ENCODE results near the gene FXR2.

Gene FXR2

GRCh38 chr17:7582396-7583252 is 32.1 kb downstream of the FXR2 start:
- DNase-seq (ENCODE audit: low read depth) = no peak
- no peak for TF ChIP-seq CTCF (IDR thresholded peaks at IDR 0.05; ENCODE audit: low read depth, low read length, missing control alignments)
- in situ Hi-C loops (cut with HindIII; ENCODE audit: low sequenced_read_pairs) = no loop called here
- peak overlapping the region; percentile 69 for H3K4me3 ChIP-seq (ENCODE audit: low read depth, low read length)

- in situ Hi-C loops (cut with HindIII; ENCODE audit: low sequenced_read_pairs) = no loop called here
- no peak for TF ChIP-seq CTCF (IDR thresholded peaks at IDR 0.05; ENCODE audit: low read depth, low read length, missing control alignments)
- no peak overlapping the region for H3K4me3 ChIP-seq (ENCODE audit: low read depth, low read length)
- DNase-seq (ENCODE audit: low read depth) = no peak
These were observed 33.8 kb downstream of the FXR2 start for GRCh38 chr17:7580604-7581575.

- TF ChIP-seq CTCF (IDR thresholded peaks at IDR 0.05; ENCODE audit: low read depth, low read length, missing control alignments) = no peak
- in situ Hi-C loops (cut with HindIII; ENCODE audit: low sequenced_read_pairs) = no loop called here
- no peak for DNase-seq (ENCODE audit: low read depth)
- H3K4me3 ChIP-seq (ENCODE audit: low read depth, low read length) = no peak overlapping the region
These were observed 34.7 kb downstream of the FXR2 start for GRCh38 chr17:7579834-7580603.

GRCh38 chr17:7579001-7579833 is 35.5 kb downstream of the FXR2 start, which contains the start of gene CD68:
CD68 (plus strand) TSS chr17:7579638; CDS start chr17:7579678, 40 bp downstream.
- DNase-seq (ENCODE audit: low read depth) = no peak
- no peak within 1 kb of the TSS for H3K4me3 ChIP-seq (ENCODE audit: low read depth, low read length)
- TF ChIP-seq CTCF (IDR thresholded peaks at IDR 0.05; ENCODE audit: low read depth, low read length, missing control alignments) = no peak
- in situ Hi-C loops (cut with HindIII; ENCODE audit: low sequenced_read_pairs) = no loop called here

- in situ Hi-C loops (cut with HindIII; ENCODE audit: low sequenced_read_pairs) = no loop called here
- H3K4me3 ChIP-seq (ENCODE audit: low read depth, low read length) = no peak overlapping the region
- DNase-seq (ENCODE audit: low read depth) = no peak
- TF ChIP-seq CTCF (IDR thresholded peaks at IDR 0.05; ENCODE audit: low read depth, low read length, missing control alignments) = no peak
These were observed 37.1 kb downstream of the FXR2 start for GRCh38 chr17:7577327-7578199.

Measured in astrocyte of the cerebellum (primary cell).